Activated T-cell treated with anti-CD3 and anti-CD28 coated beads, Interleukin-2, amount 50 U/mL, for 72 hours (primary cell): Measurements from ENCODE around the gene ZNF407. TPM values are rescaled to one million over a fixed set of nuclear protein-coding genes. Genes with fewer than 3 reads are reported as not detected.
A peak's percentile ranks its signal among the peaks of the same experiment; 100 is the strongest.

ENCODE experiments used
- ATAC-seq, 2 donors: fragments of 150-1000 bp; cut with Tn5 transposase; replicated peaks in 1 of 2; 2 replicates each; pipeline ENCODE4 v1.10.0; 2021; ENCODE audit warnings: moderate library complexity in 2 of 2, mild to moderate bottlenecking in 1 of 2
- DNase-seq, 2 donors: peaks; one replicate each; pipeline ENCODE4 v3.0.0; 2021 to 2022; ENCODE audit warnings: mixed read lengths in 1 of 2
- H3K27ac Mint-ChIP-seq: one replicate; pipeline ENCODE4 v1.8.0; 2022; ENCODE audit warnings: mild to moderate bottlenecking, moderate library complexity, mixed read lengths
- H3K27me3 Mint-ChIP-seq: one replicate; pipeline ENCODE4 v1.8.0; 2022; ENCODE audit warnings: low read depth, mixed read lengths
- H3K36me3 Mint-ChIP-seq, 2 donors: one replicate each; pipeline ENCODE4 v1.8.0; 2022; ENCODE audit warnings: mixed read lengths in 2 of 2, mild to moderate bottlenecking in 1 of 2; ENCODE audit not compliant: insufficient read depth in 2 of 2
- H3K4me1 Mint-ChIP-seq: one replicate; pipeline ENCODE4 v1.8.0; 2022; ENCODE audit warnings: low read depth, mixed read lengths
- H3K4me3 Mint-ChIP-seq, 2 donors: one replicate each; pipeline ENCODE4 v1.8.0; 2022; ENCODE audit warnings: mild to moderate bottlenecking in 2 of 2, mixed read lengths in 2 of 2, moderate library complexity in 2 of 2
- H3K9me3 Mint-ChIP-seq, 2 donors: one replicate each; pipeline ENCODE4 v1.8.0; 2022; ENCODE audit warnings: mixed read lengths in 2 of 2
- total RNA-seq, 2 donors: library from RNA; stranded (reverse); gene quantifications; one replicate each; pipeline ENCODE4 v1.2.3, GENCODE V29; 2022

The ZNF407 gene
- total RNA-seq, 2 donors from 2014 or later, result 11.9 to 13.0 TPM

DNA sequence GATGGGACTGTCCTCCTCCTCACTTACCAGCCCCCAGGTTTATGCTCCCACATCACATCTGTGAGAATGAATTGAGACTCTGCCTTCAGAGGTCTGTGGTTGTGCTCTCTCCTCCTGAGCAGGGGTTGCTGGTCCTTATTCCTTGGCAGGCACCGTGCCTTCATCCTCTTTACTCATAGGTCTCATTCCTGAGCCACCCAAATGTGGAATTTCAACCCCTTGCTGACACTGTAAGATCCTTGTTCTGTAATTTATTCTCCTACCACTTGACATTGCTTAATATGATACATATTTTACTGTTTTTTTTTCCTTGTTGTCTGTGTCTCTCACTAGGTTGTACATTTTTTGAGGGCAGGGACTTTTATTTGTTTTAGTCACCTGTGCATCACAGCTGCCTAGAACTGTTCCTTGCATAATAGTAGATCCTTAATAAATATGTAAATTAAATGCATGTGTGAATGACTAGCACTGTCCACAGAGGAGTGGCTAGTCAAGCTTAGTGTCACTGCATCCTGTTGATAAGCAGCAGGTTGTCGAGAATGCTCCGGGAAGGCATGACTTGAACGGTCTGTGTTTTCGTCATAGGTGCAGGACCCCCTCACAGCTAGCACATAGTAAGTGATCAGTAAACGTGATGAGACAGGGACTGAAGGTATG is 180.6 kb downstream of the ZNF407 start:
- no peak for DNase-seq
- Mint-ChIP-seq H3K4me1 (no peaks in the 10 kb centered on the region), H3K36me3 (no peaks in the 10 kb centered on the region), H3K4me3 (no peak overlapping the region), H3K27ac (no peak overlapping the region), H3K27me3 (no peaks in the 10 kb centered on the region), H3K9me3 (no peaks in the 10 kb centered on the region)
- ATAC-seq, result no peak

DNA sequence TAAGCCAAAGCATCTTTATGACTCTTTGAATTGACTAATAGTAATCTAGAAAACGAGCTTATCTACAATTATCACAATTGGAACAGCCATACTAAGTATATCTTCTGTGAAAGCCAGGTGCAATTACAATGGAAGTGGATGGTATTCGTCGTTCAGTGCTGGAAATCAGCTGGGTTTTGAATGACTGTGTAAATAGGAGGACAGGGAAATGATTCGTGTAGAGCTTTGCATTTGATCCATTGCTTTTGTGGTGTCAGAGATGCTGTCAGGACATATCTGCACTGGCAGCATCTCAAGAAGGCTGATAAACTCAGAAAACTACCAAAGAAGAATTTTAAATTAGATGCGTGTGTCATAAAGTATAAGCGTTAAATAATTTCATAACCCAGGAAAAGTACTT is 187.1 kb downstream of the ZNF407 start:
- ATAC-seq (peak in 1 of 2 donors; percentile 25), DNase-seq (no peak)
- Mint-ChIP-seq H3K36me3 (peaks cover 1 to 3% of the 10 kb centered on the region in 2 donors), H3K27me3 (no peaks in the 10 kb centered on the region), H3K4me1 (no peaks in the 10 kb centered on the region), H3K9me3 (no peaks in the 10 kb centered on the region), H3K27ac (peak overlapping the region; percentile 24), H3K4me3 (no peak overlapping the region)

DNA sequence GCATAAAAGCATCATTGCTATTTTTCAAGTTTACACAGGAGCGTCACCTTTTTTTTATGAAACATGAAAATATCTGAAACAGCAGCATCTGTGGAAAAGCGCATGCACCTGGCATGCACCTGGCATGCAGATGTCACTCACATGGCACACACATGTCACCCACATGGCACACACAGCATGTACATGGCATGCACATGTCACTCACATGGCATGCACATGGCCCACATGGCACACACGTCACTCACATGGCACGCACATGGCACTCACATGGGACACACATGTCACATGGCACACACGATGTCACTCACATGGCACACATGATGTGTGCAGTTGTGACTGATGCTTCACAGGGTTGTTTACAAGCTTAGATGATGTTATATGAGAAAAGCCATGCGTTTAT is 188.0 kb downstream of the ZNF407 start:
- Mint-ChIP-seq H3K4me3 (no peak overlapping the region), H3K27me3 (no peaks in the 10 kb centered on the region), H3K27ac (no peak overlapping the region), H3K36me3 (peaks cover 1 to 3% of the 10 kb centered on the region in 2 donors), H3K9me3 (no peaks in the 10 kb centered on the region), H3K4me1 (no peaks in the 10 kb centered on the region)
- ATAC-seq, result no peak
- no peak for DNase-seq

DNA sequence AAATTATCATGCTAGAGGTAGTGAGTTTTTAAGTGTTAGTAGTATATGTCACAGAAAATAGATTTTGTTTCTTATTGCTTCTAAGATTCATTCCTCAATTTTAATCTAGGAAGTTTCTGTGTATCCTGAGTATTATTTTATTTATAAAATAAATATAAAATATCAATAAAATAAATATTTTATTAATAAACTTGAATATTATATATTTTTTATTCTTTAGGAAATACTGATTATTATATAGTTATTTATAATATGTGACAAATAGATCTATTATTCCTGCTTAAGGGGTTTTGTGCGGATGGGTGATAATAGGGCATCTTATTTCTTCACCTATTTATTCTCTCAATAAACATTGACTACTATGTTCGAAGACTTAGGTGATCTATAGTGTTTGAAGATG is 191.0 kb downstream of the ZNF407 start:
- Mint-ChIP-seq H3K27ac (no peak overlapping the region), H3K9me3 (no peaks in the 10 kb centered on the region), H3K4me1 (no peaks in the 10 kb centered on the region), H3K27me3 (no peaks in the 10 kb centered on the region), H3K36me3 (peaks cover 1 to 3% of the 10 kb centered on the region in 2 donors), H3K4me3 (no peak overlapping the region)
- DNase-seq (no peak), ATAC-seq (no peak)

DNA sequence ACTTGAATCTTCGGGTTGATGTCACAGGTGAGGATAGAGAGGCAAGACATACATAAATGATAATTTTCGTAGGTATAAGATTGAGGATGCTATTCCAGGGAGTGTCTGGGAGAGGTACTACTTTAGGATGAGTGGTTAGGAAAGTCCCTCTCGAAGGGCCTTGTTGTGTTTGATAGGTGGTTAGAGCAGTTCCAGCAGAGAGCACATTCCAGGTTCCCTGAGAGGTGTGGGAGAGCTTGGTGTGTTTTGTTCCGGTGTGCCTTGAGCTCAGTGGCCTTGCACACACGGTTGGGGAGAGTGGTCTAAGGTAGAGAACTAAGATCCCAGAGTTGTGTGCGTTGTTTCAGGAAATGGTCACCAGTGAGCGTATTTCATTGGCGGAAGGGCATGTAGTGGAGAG is 191.4 kb downstream of the ZNF407 start:
- Mint-ChIP-seq H3K36me3 (peaks cover 1 to 3% of the 10 kb centered on the region in 2 donors), H3K4me1 (no peaks in the 10 kb centered on the region), H3K27ac (no peak overlapping the region), H3K4me3 (no peak overlapping the region), H3K9me3 (no peaks in the 10 kb centered on the region), H3K27me3 (no peaks in the 10 kb centered on the region)
- no peak for ATAC-seq
- no peak for DNase-seq

DNA sequence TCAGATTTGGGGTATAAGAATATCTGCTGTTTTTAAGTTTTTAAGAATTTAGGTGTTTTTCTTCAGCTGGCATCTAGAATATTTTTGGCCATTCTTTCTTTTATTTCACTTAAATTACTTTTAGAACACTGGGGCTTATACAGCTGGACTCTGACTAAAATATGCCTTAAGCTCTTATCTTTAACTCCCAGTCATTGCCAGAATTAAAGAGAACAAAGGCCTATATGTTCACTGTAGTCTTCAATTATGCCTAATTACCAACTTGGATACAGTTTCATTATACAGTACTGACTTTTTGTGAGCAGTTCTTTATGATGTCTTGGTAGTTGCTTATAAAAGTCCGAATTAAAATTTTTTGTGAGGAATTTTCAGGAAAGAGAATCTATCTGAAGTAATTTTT is 192.8 kb downstream of the ZNF407 start:
- ATAC-seq, result no peak
- Mint-ChIP-seq H3K9me3 (no peaks in the 10 kb centered on the region), H3K4me3 (no peak overlapping the region), H3K4me1 (no peaks in the 10 kb centered on the region), H3K36me3 (peaks cover 0 to 3% of the 10 kb centered on the region in 2 donors), H3K27me3 (no peaks in the 10 kb centered on the region), H3K27ac (no peak overlapping the region)
- DNase-seq, result no peak

DNA sequence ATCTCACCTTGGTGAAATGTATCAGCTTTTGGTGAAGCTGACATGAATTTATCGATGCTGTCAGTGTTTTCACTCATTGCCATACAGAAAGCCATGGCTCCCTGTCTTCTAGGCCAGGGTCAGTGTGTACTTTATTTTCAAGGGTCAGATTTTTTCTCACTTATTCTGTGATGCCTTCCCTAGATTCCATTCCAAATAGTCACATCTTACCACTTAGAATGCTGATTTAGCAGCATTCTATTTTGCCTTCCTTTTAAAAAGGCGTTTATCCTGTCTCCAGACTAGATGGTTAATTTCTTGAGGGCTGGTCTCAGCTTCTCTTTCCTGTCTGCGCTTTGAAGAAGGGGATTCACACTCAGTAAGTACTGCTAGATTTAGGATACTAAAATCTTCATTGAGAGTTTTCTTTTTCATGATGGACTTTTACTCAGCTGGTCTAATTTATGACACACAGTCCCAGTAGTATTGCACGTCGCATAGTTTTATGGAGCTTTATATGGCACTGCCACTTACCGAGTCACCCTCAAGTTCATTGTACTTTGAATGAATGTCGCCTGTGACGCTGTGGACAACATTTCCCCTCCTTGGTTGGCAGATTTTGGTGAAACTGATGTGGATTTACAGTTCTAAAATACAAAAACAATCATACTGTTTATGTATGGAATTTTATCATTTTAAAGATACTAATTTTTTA is 194.0 kb downstream of the ZNF407 start:
- no peak overlapping the region for H3K27ac Mint-ChIP-seq
- DNase-seq, result no peak
- H3K4me3 Mint-ChIP-seq, result no peak overlapping the region
- H3K36me3 Mint-ChIP-seq, result peaks cover 0 to 3% of the 10 kb centered on the region in 2 donors
- peaks cover 3% of the 10 kb centered on the region for H3K4me1 Mint-ChIP-seq
- ATAC-seq, result no peak
- no peaks in the 10 kb centered on the region for H3K27me3 Mint-ChIP-seq
- no peaks in the 10 kb centered on the region for H3K9me3 Mint-ChIP-seq

DNA sequence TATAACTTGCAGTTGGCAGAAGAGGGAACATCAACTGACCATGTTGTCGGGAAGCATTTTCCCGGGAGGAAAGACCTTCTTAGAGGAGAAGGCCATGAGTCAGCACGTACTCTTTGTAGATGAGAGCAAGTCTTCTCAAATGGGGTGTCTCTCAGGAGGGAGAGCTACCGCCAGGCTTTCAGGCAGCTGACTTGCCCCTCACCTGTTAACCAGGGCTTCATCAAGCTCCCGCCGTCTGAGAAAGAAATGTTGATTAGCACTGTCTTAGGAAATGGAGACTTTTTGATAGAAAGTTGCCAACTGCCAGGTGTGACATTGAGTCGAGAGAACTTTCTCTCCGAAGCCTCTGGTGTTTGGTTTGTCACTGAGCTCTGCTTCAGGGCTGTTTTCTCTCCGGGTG is 196.1 kb downstream of the ZNF407 start:
- H3K36me3 Mint-ChIP-seq, result no peaks in the 10 kb centered on the region
- H3K4me3 Mint-ChIP-seq, result no peak overlapping the region
- ATAC-seq (no peak), DNase-seq (no peak)
- H3K27ac Mint-ChIP-seq, result no peak overlapping the region
- no peaks in the 10 kb centered on the region for H3K9me3 Mint-ChIP-seq
- no peaks in the 10 kb centered on the region for H3K27me3 Mint-ChIP-seq
- peaks cover 19% of the 10 kb centered on the region for H3K4me1 Mint-ChIP-seq

DNA sequence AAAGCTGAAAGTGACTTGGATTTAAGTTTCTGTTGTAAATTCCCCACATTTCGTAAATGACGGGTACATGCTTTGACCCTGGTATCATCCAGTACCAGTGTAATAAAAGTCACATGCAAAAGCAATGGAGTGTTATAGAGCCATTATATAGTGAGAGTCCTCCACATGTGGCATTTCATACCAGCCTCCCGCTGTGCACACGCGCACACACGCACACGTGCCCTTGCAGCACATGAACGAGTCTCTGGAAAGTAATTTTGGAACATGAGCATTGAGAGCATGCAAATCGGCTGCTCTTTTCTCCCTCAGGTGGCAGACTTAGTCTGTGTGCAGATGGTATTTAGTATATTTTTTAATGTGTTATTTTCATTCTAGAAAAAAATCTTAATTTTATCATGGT is 198.1 kb downstream of the ZNF407 start:
- Mint-ChIP-seq H3K36me3 (no peaks in the 10 kb centered on the region), H3K9me3 (no peaks in the 10 kb centered on the region), H3K27ac (no peak overlapping the region), H3K4me1 (peaks cover 19% of the 10 kb centered on the region), H3K27me3 (no peaks in the 10 kb centered on the region), H3K4me3 (no peak overlapping the region)
- DNase-seq (no peak), ATAC-seq (no peak)

DNA sequence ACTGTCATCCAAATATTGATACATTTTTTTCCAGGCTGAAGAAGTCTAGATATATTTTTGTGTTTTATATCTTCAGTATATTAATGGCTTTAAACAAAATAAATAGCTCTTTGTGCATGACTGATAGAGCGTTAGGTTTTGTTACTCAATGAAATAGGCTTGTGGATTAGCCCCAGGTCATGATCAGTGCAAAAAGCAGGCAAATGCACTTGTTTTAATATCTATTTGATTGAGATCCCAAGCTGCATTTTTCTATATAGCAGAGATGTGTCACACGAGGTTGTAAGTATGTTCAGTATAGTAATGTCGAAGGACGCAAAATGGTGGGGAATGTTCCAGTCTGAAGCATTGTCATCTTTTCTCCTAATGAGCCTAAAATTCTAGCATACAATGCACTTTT is 198.5 kb downstream of the ZNF407 start:
- no peaks in the 10 kb centered on the region for H3K9me3 Mint-ChIP-seq
- H3K4me1 Mint-ChIP-seq, result peaks cover 19% of the 10 kb centered on the region
- no peak for ATAC-seq

DNA sequence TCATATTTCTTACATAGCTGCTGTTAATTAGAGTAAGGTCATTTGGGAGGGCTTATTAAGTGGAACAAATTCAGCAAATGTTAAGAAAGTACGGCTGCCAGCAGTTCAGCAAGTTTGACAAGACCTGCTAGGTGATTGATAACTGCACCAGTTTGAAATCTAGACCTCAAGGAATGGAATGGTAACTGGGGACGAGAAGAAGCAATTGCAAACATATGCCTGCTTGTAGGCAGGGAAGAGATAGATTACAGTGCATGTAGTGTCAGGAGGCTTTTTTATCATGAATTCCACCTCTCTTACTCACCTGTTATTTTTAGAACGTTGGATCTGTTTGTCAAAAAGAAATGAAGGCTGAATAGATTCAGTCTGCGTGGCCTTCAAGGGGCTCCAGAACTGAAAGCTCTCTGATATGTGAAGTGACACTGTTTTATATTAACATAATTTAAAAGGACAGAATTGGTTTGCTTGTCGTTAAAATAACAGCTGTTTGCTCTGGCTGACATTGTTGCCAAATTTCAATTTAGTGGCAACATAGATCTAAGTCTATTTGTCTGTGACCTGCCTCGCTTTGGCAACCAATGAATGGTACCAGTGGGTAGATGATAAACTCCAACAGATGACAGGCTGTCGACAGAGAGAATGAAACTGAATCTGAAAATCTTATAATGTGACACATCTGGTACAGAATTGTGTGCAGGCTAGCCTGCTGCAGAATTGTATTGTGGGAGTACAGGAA is 199.3 kb downstream of the ZNF407 start:
- Mint-ChIP-seq H3K4me3 (peak overlapping the region in 1 of 2 donors; percentile 48), H3K9me3 (no peaks in the 10 kb centered on the region), H3K4me1 (peaks cover 19% of the 10 kb centered on the region), H3K36me3 (no peaks in the 10 kb centered on the region), H3K27me3 (no peaks in the 10 kb centered on the region), H3K27ac (no peak overlapping the region)
- peak; percentile 3 to 5 for DNase-seq
- ATAC-seq, result peak; percentile 89 to 97

More for the DNA sequence above, 198.5 kb downstream of the ZNF407 start:
- no peak overlapping the region for H3K27ac Mint-ChIP-seq
- H3K27me3 Mint-ChIP-seq, result no peaks in the 10 kb centered on the region
- no peak overlapping the region for H3K4me3 Mint-ChIP-seq
- DNase-seq, result no peak
- H3K36me3 Mint-ChIP-seq, result no peaks in the 10 kb centered on the region

DNA sequence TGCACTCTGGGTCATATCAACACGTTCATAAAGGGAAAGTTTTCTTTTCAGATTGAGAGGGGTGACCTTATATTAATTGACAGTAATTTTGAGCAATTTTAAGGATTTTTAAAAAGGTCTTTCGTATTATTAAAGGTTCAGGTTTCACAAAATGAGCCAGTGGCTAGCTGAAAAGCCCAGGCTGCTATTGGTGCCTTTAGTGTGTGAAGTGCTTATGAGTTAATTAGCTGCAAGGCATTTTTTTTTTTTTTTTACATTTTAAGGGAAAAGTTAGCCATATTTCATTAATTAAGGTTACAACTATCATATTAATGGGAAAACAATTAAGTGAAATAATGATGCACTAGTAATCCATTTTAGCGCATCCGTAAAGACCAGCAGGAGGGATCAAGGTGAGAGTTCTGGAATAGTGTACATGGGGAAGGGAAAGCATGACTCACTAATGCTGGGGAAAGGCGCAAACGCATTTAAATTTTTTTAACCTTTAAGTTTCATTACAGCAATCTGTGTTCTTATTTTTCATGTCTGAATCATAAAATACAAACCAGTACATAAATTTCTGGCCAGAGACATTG is 200.0 kb downstream of the ZNF407 start:
- no peaks in the 10 kb centered on the region for H3K9me3 Mint-ChIP-seq
- ATAC-seq (peak; percentile 23 to 25), DNase-seq (no peak)
- peaks cover 19% of the 10 kb centered on the region for H3K4me1 Mint-ChIP-seq
- H3K27ac Mint-ChIP-seq, result peak overlapping the region; percentile 52
- H3K4me3 Mint-ChIP-seq, result peak overlapping the region; percentile 41 to 48
- no peaks in the 10 kb centered on the region for H3K27me3 Mint-ChIP-seq
- H3K36me3 Mint-ChIP-seq, result no peaks in the 10 kb centered on the region

DNA sequence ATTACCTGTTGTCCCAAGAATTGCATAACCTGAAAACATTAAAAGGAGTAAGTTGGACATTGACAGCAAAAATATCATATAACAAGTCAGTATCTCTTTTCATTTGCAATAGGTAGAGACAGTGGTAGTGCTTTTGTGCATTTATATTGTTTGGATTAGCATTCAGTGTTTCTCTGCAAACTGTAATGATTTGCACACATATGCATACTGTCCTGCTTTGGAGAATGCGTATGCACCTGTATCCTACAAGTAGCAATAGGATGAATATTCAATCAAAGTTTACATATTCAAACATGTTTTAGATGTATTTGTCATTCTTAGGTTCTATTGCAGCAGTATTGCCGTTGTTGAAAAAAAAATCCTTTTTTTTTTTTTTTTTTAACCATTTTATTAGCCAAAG is 201.9 kb downstream of the ZNF407 start:
- Mint-ChIP-seq H3K4me1 (peaks cover 19% of the 10 kb centered on the region), H3K4me3 (no peak overlapping the region), H3K9me3 (no peaks in the 10 kb centered on the region), H3K27me3 (no peaks in the 10 kb centered on the region), H3K36me3 (no peaks in the 10 kb centered on the region), H3K27ac (no peak overlapping the region)
- no peak for ATAC-seq
- no peak for DNase-seq
